Esophagus squamous epithelium (tissue), 4 donors: ENCODE data around the gene SACS.

Experiments
- POLR2A ChIP-seq, 4 donors: fragments of 450-650 bp; IDR thresholded peaks; one replicate each; pipeline ENCODE4 v1.6.1; 2017; ENCODE audit warnings: antibody characterized with exemption in 4 of 4, mild to moderate bottlenecking in 4 of 4, moderate library complexity in 3 of 4
- TF ChIP-seq, protein P1 (sequence below), 6 experiments: fragments of 450-650 bp in 4 of 6; fragments of 200-600 bp in 2 of 6; sonication (generic) in 2 of 6; IDR thresholded peaks; one replicate each; pipeline ENCODE4 v1.5.1; 2016 to 2019; ENCODE audit warnings: antibody characterized with exemption in 6 of 6, mild to moderate bottlenecking in 4 of 6, moderate library complexity in 4 of 6

DNA sequence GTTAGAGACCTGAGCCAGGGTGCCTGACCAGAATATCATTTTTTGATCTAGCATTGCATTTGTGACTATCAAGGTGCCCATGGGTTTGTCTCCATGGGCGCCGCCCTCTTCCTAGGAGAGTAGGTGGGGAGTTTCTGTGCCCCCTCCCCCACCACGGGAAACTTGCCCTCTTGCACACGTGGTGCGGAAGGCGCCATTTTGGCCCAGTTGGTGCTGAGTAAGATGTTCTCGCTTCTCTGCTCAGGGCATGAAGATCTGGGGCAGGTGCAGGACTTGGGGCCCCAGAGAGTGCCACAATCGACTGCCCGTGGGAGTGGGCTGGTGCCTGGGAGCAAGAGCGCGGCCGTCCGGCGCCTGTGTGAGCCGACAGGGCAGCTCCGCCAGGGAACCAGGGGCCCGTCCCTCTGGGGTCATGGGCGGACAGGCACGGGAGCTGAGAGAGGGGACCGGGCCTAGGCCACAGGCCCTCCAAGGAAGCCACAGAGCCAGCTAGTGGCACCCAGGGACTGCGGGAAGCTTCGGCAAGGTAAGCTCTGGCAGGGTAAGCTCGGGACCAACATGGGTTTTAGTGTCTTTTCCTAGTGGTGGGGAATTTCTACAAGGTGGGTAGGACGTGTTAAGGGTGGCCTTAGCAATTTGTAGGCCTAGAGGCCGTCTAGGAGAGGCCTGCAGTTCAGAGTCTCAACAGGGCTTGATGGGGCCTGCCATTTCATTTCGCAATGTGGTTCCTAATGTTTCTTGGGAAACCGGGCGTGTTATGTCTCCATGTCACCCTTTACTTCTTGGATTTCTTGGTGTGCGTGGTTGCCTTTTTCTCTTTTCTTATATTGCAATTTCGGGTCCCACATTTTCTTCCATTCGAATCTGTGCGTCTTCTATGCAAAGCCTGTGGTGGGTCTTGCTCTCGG, 14.5 kb downstream of the SACS start:
- TF ChIP-seq, protein P1, sequence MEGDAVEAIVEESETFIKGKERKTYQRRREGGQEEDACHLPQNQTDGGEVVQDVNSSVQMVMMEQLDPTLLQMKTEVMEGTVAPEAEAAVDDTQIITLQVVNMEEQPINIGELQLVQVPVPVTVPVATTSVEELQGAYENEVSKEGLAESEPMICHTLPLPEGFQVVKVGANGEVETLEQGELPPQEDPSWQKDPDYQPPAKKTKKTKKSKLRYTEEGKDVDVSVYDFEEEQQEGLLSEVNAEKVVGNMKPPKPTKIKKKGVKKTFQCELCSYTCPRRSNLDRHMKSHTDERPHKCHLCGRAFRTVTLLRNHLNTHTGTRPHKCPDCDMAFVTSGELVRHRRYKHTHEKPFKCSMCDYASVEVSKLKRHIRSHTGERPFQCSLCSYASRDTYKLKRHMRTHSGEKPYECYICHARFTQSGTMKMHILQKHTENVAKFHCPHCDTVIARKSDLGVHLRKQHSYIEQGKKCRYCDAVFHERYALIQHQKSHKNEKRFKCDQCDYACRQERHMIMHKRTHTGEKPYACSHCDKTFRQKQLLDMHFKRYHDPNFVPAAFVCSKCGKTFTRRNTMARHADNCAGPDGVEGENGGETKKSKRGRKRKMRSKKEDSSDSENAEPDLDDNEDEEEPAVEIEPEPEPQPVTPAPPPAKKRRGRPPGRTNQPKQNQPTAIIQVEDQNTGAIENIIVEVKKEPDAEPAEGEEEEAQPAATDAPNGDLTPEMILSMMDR (IDR thresholded peaks at IDR 0.05) = no peak
- no peak for TF ChIP-seq POLR2A (IDR thresholded peaks at IDR 0.05)
